DND-41 (cell line): ENCODE results near the gene PUDP.

Experiments
- ATAC-seq: fragments of 200-7000 bp; cut with Tn5 transposase; 3 replicates; pipeline ENCODE4 v1.9.1; 2021; ENCODE audit warnings: low read depth; ENCODE audit not compliant: insufficient read depth
- DNase-seq: peaks from one replicate; pipeline ENCODE4 v3.0.0-alpha.2; 2020
- H2AFZ ChIP-seq: 2 replicates; pipeline ENCODE4 v1.6.0; 2012; ENCODE audit warnings: low read depth, low read length
- H3K27ac ChIP-seq: 2 replicates; pipeline ENCODE4 v1.5.1; 2012; ENCODE audit warnings: low read length, inconsistent platforms
- H3K27me3 ChIP-seq: fragments of 200-600 bp; sonication (generic); 2 replicates; pipeline ENCODE4 v1.6.0; 2012; ENCODE audit warnings: low read length, mild to moderate bottlenecking, inconsistent platforms; ENCODE audit not compliant: insufficient read depth, poor library complexity
- H3K36me3 ChIP-seq: 2 replicates; pipeline ENCODE4 v1.5.1; 2012; ENCODE audit warnings: low read length, inconsistent platforms; ENCODE audit not compliant: insufficient read depth
- H3K4me1 ChIP-seq: 2 replicates; pipeline ENCODE4 v1.5.1; 2012; ENCODE audit warnings: mild to moderate bottlenecking, low read length; ENCODE audit not compliant: insufficient read depth
- H3K4me2 ChIP-seq: 2 replicates; pipeline ENCODE4 v1.6.0; 2012; ENCODE audit warnings: mild to moderate bottlenecking, moderate library complexity, low read length, inconsistent platforms; ENCODE audit not compliant: insufficient read depth
- H3K4me3 ChIP-seq, 2 experiments: fragments of 200-600 bp in 1 of 2; shearing (Covaris generic) in 1 of 2; 2 replicates each; pipeline ENCODE4 v1.5.1; 2012 to 2016; ENCODE audit warnings: inconsistent platforms in 2 of 2, low read length in 2 of 2, mild to moderate bottlenecking in 2 of 2, low read depth in 1 of 2, moderate library complexity in 1 of 2
- H3K79me2 ChIP-seq: 2 replicates; pipeline ENCODE4 v1.6.0; 2012; ENCODE audit warnings: low read length, inconsistent platforms; ENCODE audit not compliant: insufficient read depth
- H3K9ac ChIP-seq: 2 replicates; pipeline ENCODE4 v1.6.0; 2012; ENCODE audit warnings: low read depth, mild to moderate bottlenecking, inconsistent platforms, low read length, moderate library complexity
- H3K9me3 ChIP-seq: 2 replicates; pipeline ENCODE4 v1.5.1; 2012; ENCODE audit warnings: low read length, moderate library complexity, mild to moderate bottlenecking, inconsistent platforms; ENCODE audit not compliant: insufficient read depth, severe bottlenecking
- H4K20me1 ChIP-seq: 2 replicates; pipeline ENCODE4 v1.6.0; 2012; ENCODE audit warnings: low read length; ENCODE audit not compliant: insufficient read depth
- EZH2 ChIP-seq: IDR thresholded peaks from 3 replicates; pipeline ENCODE4 v1.6.1; 2012; ENCODE audit warnings: borderline replicate concordance, low read depth, mild to moderate bottlenecking, moderate library complexity, low read length, inconsistent platforms; ENCODE audit not compliant: severe bottlenecking
- TF ChIP-seq, protein P1 (sequence below): IDR thresholded peaks from 2 replicates; pipeline ENCODE4 v1.5.1; 2012; ENCODE audit warnings: borderline replicate concordance, low read length, moderate library complexity, mild to moderate bottlenecking; ENCODE audit not compliant: poor library complexity, severe bottlenecking; ENCODE audit errors: extremely low read depth

PUDP gene

DNA sequence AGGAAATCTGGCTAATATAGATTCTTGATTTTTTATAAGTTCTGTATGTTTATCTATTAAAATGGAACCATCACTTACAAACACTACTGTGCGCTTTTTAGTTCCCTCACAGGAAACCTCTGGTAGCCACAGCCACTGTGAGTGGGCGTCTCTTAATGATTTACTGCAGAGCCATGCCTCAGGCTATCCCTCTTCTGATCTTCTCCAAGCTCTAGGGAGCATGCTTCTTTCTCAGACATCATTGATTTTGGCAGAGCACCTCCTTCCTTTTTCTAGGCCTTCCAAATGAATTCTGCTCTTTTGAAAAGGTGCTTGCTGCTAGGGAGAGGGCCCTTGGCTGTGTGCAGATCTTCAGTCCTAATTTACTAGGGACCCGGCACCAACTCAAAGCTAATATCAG, 61.6 kb downstream of the PUDP start:
- DNase-seq (peak; percentile 74), ATAC-seq (peak; percentile 57)
- Histone ChIP-seq H3K9me3 (no peaks in the 10 kb centered on the region), H3K27me3 (no peaks in the 10 kb centered on the region), H4K20me1 (no peaks in the 10 kb centered on the region), H3K36me3 (peaks cover 28% of the 10 kb centered on the region), H3K4me2 (peak overlapping the region; percentile 29; the same call in 1 of the 2 replicates), H2AFZ (no peak overlapping the region), H3K27ac (peak overlapping the region; percentile 100), H3K79me2 (peaks cover 68% of the 10 kb centered on the region), H3K9ac (peak overlapping the region; percentile 62), H3K4me1 (peaks cover 98% of the 10 kb centered on the region), H3K4me3 (peak overlapping the region in 1 of 2 experiments; percentile 19; a peak in 1 of 4 replicates)
- TF ChIP-seq, protein P1, sequence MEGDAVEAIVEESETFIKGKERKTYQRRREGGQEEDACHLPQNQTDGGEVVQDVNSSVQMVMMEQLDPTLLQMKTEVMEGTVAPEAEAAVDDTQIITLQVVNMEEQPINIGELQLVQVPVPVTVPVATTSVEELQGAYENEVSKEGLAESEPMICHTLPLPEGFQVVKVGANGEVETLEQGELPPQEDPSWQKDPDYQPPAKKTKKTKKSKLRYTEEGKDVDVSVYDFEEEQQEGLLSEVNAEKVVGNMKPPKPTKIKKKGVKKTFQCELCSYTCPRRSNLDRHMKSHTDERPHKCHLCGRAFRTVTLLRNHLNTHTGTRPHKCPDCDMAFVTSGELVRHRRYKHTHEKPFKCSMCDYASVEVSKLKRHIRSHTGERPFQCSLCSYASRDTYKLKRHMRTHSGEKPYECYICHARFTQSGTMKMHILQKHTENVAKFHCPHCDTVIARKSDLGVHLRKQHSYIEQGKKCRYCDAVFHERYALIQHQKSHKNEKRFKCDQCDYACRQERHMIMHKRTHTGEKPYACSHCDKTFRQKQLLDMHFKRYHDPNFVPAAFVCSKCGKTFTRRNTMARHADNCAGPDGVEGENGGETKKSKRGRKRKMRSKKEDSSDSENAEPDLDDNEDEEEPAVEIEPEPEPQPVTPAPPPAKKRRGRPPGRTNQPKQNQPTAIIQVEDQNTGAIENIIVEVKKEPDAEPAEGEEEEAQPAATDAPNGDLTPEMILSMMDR, result no peak
- no peak for TF ChIP-seq EZH2

DNA sequence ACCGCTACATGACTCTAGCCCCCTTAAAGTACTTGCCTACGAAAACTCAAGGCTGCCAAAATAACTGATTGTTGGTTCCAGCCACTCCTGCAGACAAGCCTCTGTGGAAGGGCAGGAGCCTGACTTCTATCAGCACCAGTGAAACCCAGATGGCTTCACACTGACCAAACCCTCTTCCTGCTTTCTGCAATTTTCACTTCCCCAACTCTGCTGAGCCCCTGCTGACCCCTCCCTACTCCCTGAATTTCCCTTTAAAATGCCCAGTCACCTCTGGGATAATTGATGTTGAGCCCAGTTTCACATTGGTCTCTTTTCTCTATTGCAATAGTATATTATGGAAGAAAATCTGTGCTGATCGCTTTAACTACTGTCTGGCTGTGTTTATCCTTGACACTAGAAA, 62.1 kb downstream of the PUDP start:
- Histone ChIP-seq H3K36me3 (peaks cover 31% of the 10 kb centered on the region), H3K4me2 (peak overlapping the region; percentile 21; the same call in 1 of the 2 replicates), H3K9me3 (no peaks in the 10 kb centered on the region), H3K9ac (peak overlapping the region; percentile 62), H3K4me3 (no peak overlapping the region), H4K20me1 (no peaks in the 10 kb centered on the region), H3K27ac (peak overlapping the region; percentile 100), H3K79me2 (peaks cover 69% of the 10 kb centered on the region), H3K27me3 (no peaks in the 10 kb centered on the region), H2AFZ (no peak overlapping the region), H3K4me1 (peaks cover 98% of the 10 kb centered on the region)
- TF ChIP-seq EZH2, result no peak
- TF ChIP-seq, protein P1, result no peak
- ATAC-seq (no peak), DNase-seq (no peak)

DNA sequence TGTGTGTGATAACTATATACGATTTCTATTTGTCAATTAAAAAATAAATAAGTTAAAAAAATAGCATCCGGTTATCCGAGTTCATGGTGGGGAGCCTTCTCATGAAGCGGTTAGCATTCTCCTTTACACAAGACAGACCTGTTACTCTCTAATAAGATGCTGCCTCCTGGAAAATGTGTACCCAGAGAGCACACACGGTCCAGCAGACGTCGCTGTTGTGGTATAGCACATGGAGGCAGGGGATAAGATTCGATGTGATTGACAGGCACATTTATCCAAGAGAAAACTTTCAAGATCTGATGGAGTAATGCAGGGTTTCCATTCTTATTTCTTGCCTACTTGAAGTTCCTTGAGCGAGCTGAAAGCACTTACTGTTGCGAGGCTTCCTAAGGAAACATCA, 63.1 kb downstream of the PUDP start:
- Histone ChIP-seq H4K20me1 (no peaks in the 10 kb centered on the region), H3K9ac (peak overlapping the region; percentile 62), H3K4me3 (no peak overlapping the region), H3K79me2 (peaks cover 72% of the 10 kb centered on the region), H3K4me2 (no peak overlapping the region; the same call in 1 of the 2 replicates), H3K36me3 (peaks cover 31% of the 10 kb centered on the region), H3K4me1 (peaks cover 98% of the 10 kb centered on the region), H3K27me3 (no peaks in the 10 kb centered on the region), H3K9me3 (no peaks in the 10 kb centered on the region), H3K27ac (peak overlapping the region; percentile 100), H2AFZ (no peak overlapping the region)
- TF ChIP-seq EZH2, result no peak
- TF ChIP-seq, protein P1, result peak; percentile 13
- ATAC-seq (no peak), DNase-seq (peak; percentile 60)
